K562 (cell line): ENCODE results near the gene AKAP3.

Experiments used
- ARHGAP35 ChIP-seq: fragments of 450-650 bp; IDR thresholded peaks from 2 replicates; pipeline ENCODE4 v1.6.1; 2018; ENCODE audit not compliant: partially characterized antibody
- CTCF ChIP-seq, 3 experiments: IDR thresholded peaks in 2 of 3; conservative IDR thresholded peaks in 1 of 3; 2 replicates each; pipeline ENCODE4 v1.5.1; 2011 to 2012; ENCODE audit warnings: low read length in 3 of 3, mild to moderate bottlenecking in 3 of 3, control low read depth in 2 of 3, improper control_type of control experiment in 1 of 3, inconsistent platforms in 1 of 3, low read depth in 1 of 3, mixed read lengths in 1 of 3, moderate library complexity in 1 of 3; ENCODE audit not compliant: insufficient read depth in 2 of 3
- EHMT2 ChIP-seq: fragments of 450-650 bp; IDR thresholded peaks from 2 replicates; pipeline ENCODE4 v1.6.1; 2018; ENCODE audit warnings: antibody characterized with exemption
- EZH2 ChIP-seq: IDR thresholded peaks from 2 replicates; pipeline ENCODE4 v1.6.1; 2012; ENCODE audit warnings: low read depth, mild to moderate bottlenecking, inconsistent platforms, low read length, borderline replicate concordance
- PHF20 ChIP-seq: fragments of 450-650 bp; IDR thresholded peaks from 2 replicates; pipeline ENCODE4 v1.6.1; 2018; ENCODE audit not compliant: partially characterized antibody
- POLR2A ChIP-seq: fragments of 450-650 bp; conservative IDR thresholded peaks from 2 replicates; pipeline ENCODE4 v1.6.1; 2016
- RAD51 ChIP-seq: fragments of 450-650 bp; IDR thresholded peaks from 2 replicates; pipeline ENCODE4 v1.7.1; 2016; ENCODE audit warnings: low read depth, mild to moderate bottlenecking, borderline replicate concordance
- SP1 ChIP-seq: sonication (generic); formaldehyde crosslinking; IDR thresholded peaks from 2 replicates; pipeline ENCODE4 v1.8.1; 2022; ENCODE audit warnings: mild to moderate bottlenecking, missing genetic modification reagents
- SREBF2 ChIP-seq: sonication (generic); formaldehyde crosslinking; IDR thresholded peaks from 2 replicates; pipeline ENCODE4 v1.4.0; 2020; ENCODE audit warnings: mild to moderate bottlenecking, missing genetic modification reagents
- TBL1XR1 ChIP-seq, 2 experiments: IDR thresholded peaks; 2 replicates each; pipeline ENCODE4 v1.6.1; 2012; ENCODE audit warnings: improper control_type of control experiment in 2 of 2, low read length in 2 of 2, mild to moderate bottlenecking in 1 of 2
- TCF3 ChIP-seq: sonication (generic); formaldehyde crosslinking; IDR thresholded peaks from 2 replicates; pipeline ENCODE4 v1.4.0; 2020; ENCODE audit warnings: mild to moderate bottlenecking, missing genetic modification reagents
- TGIF2 ChIP-seq: sonication (generic); formaldehyde crosslinking; IDR thresholded peaks from 2 replicates; pipeline ENCODE4 v1.8.1; 2022; ENCODE audit warnings: mild to moderate bottlenecking, missing genetic modification reagents, moderate library complexity
- YY1 ChIP-seq, 3 experiments: IDR thresholded peaks; 2 replicates each; pipeline ENCODE4 v1.6.1; 2011; ENCODE audit warnings: low read length in 2 of 3, mild to moderate bottlenecking in 2 of 3, moderate library complexity in 2 of 3, borderline replicate concordance in 1 of 3, control low read depth in 1 of 3, low read depth in 1 of 3; ENCODE audit not compliant: insufficient read depth in 3 of 3, insufficient replicate concordance in 2 of 3, control insufficient read depth in 1 of 3, insufficient read length in 1 of 3; ENCODE audit errors: extremely low read depth in 1 of 3

- TF ChIP-seq PHF20 (no peak), TCF3 (CRISPR knock-in tag) (no peak), SP1 (CRISPR knock-in tag) (no peak), CTCF (IDR thresholded peaks at IDR 0.05 in 2 of 3, conservative IDR thresholded peaks at IDR 0.05 in 1 of 3; ENCODE audit: insufficient read depth in 2 of 3, low read depth in 1 of 3, low read length in 3 of 3) (no peak), ARHGAP35 (no peak), TBL1XR1 (IDR thresholded peaks at IDR 0.05; ENCODE audit: low read length in 2 of 2) (no peak), EZH2 (no peak), RAD51 (no peak), TGIF2 (no peak), EHMT2 (no peak), SREBF2 (CRISPR knock-in tag) (no peak), POLR2A (no peak), YY1 (IDR thresholded peaks at IDR 0.05; ENCODE audit: borderline replicate concordance in 1 of 3, control insufficient read depth in 1 of 3, extremely low read depth in 1 of 3, insufficient read depth in 3 of 3, insufficient read length in 1 of 3, insufficient replicate concordance in 2 of 3, low read depth in 1 of 3, low read length in 2 of 3) (no peak)
These were observed 58.9 kb downstream of the AKAP3 start for GRCh38 chr12:4589941-4590340.
